Measurements from ENCODE around the gene MUC3A. TPM values are rescaled to one million over a fixed set of nuclear protein-coding genes. Genes with fewer than 3 reads are reported as not detected.

MUC3A gene
- total and polyA plus RNA-seq, 2 of the 8 experiments (the other 6 are each of a cell fraction or from before 2014, with no cell fraction given): 15.4 to 43.9 TPM

- Histone ChIP-seq H4K5ac (ENCODE audit: insufficient read length, low read depth, low read length) (no peak overlapping the region), H3K4ac (replicated peaks; ENCODE audit: insufficient read length, low read depth, low read length) (peak overlapping the region; percentile 3), H2BK120ac (replicated peaks; ENCODE audit: low read depth, low read length) (no peak overlapping the region), H3K23me2 (ENCODE audit: low read depth, low read length) (peaks cover 9% of the 10 kb centered on the region; the same call in 1 of the 2 replicates), H3K79me1 (ENCODE audit: low read depth, low read length) (0 out of 2 replicates have a peak, but pooled peaks cover 5% of the 10 kb centered on the region), H3K23ac (ENCODE audit: insufficient read length) (no peak overlapping the region), H3K4me2 (ENCODE audit: insufficient read depth in 1 of 2, low read depth in 2 of 2, low read length in 2 of 2) (peak overlapping the region; percentile 95 to 96), H4K91ac (replicated peaks; ENCODE audit: insufficient read length, low read length) (peak overlapping the region; percentile 45), H3K9ac (replicated peaks in 1 of 4; ENCODE audit: extremely low read depth in 1 of 4, low read depth in 3 of 4, low read length in 3 of 4) (no peak overlapping the region), H4K8ac (ENCODE audit: extremely low read depth, insufficient read depth, low read length) (no peak overlapping the region), H2AFZ (ENCODE audit: low read length) (no peak overlapping the region), H3K18ac (ENCODE audit: extremely low read depth, low read length) (peak overlapping the region; percentile 83), H2BK15ac (ENCODE audit: low read length) (peak overlapping the region; percentile 99; the same call in 1 of the 2 replicates), H3K27ac (ENCODE audit: low read depth, low read length) (no peak overlapping the region), H3K36me3 (ENCODE audit: control insufficient read depth in 2 of 4, insufficient read depth in 4 of 4, low read length in 3 of 4) (peaks cover 0 to 2% (median 0%) of the 10 kb centered on the region in 4 experiments; a peak in 1 of 8 replicates), H3K4me3 (ENCODE audit: extremely low read depth in 1 of 4, insufficient read depth in 2 of 4, low read depth in 3 of 4, low read length in 4 of 4) (peak overlapping the region in 1 of 4 experiments; percentile 86; a peak in 1 of 8 replicates), H4K20me1 (replicated peaks in 1 of 2; ENCODE audit: control insufficient read depth in 1 of 2, insufficient read depth in 2 of 2, low read length in 2 of 2) (no peaks in the 10 kb centered on the region), H3K56ac (replicated peaks; ENCODE audit: insufficient read length, low read depth, low read length) (no peak overlapping the region), H2BK20ac (ENCODE audit: low read length) (peak overlapping the region; percentile 90; the same call in 1 of the 2 replicates), H2AK5ac (ENCODE audit: low read depth, low read length) (peak overlapping the region; percentile 48), H2BK5ac (ENCODE audit: low read depth, low read length) (peak overlapping the region; percentile 95; the same call in 1 of the 2 replicates), H2BK12ac (ENCODE audit: low read depth, low read length) (peak overlapping the region; percentile 18; the same call in 1 of the 2 replicates), H3K4me1 (replicated peaks in 1 of 4; ENCODE audit: control insufficient read depth in 3 of 4, insufficient read depth in 4 of 4, low read length in 3 of 4) (peaks cover 13 to 27% (median 19%) of the 10 kb centered on the region in 4 experiments), H3K14ac (ENCODE audit: insufficient read length) (no peak overlapping the region), H3K9me3 (ENCODE audit: insufficient read depth in 2 of 2, low read depth in 1 of 2, low read length in 1 of 2) (no peaks in the 10 kb centered on the region), H3K79me2 (ENCODE audit: control insufficient read depth in 1 of 2, insufficient read depth in 2 of 2, low read length in 2 of 2) (no peaks in the 10 kb centered on the region), H3K27me3 (replicated peaks in 1 of 4; ENCODE audit: control insufficient read depth in 3 of 4, extremely low read depth in 1 of 4, insufficient read depth in 3 of 4, low read length in 3 of 4) (no peaks in the 10 kb centered on the region; a peak in 1 of 7 replicates)
- WGBS, 2 experiments (ENCODE audit: extremely low coverage in 1 of 2, insufficient coverage in 1 of 2, insufficient read length in 1 of 2, insufficient replicate concordance in 2 of 2, low coverage in 1 of 2, low lambda C conversion rate in 2 of 2, missing lambda C conversion rate in 1 of 2): 81% methylated on average over 7 of the region's 8 CpGs; no CpG with 5 or more reads in 1 of the 2 experiments
- no peak for TF ChIP-seq CHD1 (IDR thresholded peaks at IDR 0.05; ENCODE audit: low read depth, low read length)
- TF ChIP-seq PHF8 (conservative IDR thresholded peaks at IDR 0.05; ENCODE audit: low read depth, low read length): no peak
- TF ChIP-seq HDAC6 (IDR thresholded peaks at IDR 0.05; ENCODE audit: low read depth, low read length): no peak
- no peak for TF ChIP-seq NRF1 (IDR thresholded peaks at IDR 0.05; ENCODE audit: low read depth, low read length)
- TF ChIP-seq YY1 (IDR thresholded peaks at IDR 0.05; ENCODE audit: low read depth, low read length): no peak
- no peak for DNase-seq (ENCODE audit: low read depth in 1 of 2, low spot score in 2 of 2)
- FAIRE-seq: no peak
- POLR2A ChIA-PET (ENCODE audit: partially characterized antibody): interaction anchor here (2.1 kb wide), 1 partner anchor 126 kb away, joined by 6 read pairs; the partner anchor contains the start of gene UFSP1
- CTCF ChIA-PET (ENCODE audit: partially characterized antibody): interaction anchor here (0.9 to 1.9 kb wide), 5 partner anchors 10 to 65 kb away, joined by 3 to 10 read pairs (median 3); no protein-coding TSS in a partner anchor
These were observed 66.3 kb downstream of the MUC3A start for GRCh38 chr7:101015626-101016025.

Measured in H1 (cell line).